HG02610 (cell line): Measurements from ENCODE around the gene CTDSPL.

Experiments
- ATAC-seq: cut with Tn5 transposase; IDR thresholded peaks from one replicate; pipeline ENCODE4 v1.9.1; 2021; ENCODE audit warnings: mild to moderate bottlenecking, moderate library complexity; ENCODE audit not compliant: unreplicated experiment

CTDSPL gene

GRCh38 chr3:37940242-37940908, 78.7 kb downstream of the CTDSPL start:
- no peak for ATAC-seq

- ATAC-seq: no peak
Observed at GRCh38 chr3:37941608-37942508, 80.2 kb downstream of the CTDSPL start.

- ATAC-seq: no peak
Observed at GRCh38 chr3:37942646-37943045, 81.0 kb downstream of the CTDSPL start.

- ATAC-seq: no peak
Observed at GRCh38 chr3:37943126-37943525, 81.4 kb downstream of the CTDSPL start.

DNA sequence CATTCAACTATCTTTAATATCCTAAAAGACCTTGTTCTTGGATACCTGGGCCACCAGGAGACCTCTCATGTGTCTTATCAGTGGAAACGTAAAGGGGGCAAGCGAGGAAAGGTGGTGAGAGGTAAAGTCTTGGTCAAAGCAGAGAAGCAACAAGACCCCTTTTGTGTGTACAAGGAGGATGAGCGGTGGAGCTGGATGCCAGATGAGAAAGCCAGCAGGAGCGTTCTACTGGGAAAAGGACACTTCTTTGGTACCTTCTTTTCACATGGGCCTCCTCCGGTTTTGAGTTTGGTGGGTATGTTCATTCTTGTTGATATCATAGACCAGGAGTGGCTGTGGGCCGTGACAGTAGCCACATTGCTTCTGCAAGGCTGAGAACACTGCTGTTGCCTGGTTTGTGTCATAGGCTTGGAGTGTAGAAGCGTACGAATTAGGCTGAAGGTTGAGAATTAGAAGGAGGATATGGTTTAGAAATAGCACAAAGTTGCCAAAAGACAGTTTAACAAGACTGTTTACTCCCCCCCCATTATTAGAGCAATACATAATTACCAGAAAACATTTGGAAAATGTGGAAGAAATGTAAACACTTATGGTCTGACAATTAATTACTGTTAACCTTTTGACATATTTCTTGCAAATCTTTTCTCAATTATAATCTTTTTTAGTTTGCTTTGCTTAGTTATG, 82.1 kb downstream of the CTDSPL start:
- ATAC-seq: no peak

DNA sequence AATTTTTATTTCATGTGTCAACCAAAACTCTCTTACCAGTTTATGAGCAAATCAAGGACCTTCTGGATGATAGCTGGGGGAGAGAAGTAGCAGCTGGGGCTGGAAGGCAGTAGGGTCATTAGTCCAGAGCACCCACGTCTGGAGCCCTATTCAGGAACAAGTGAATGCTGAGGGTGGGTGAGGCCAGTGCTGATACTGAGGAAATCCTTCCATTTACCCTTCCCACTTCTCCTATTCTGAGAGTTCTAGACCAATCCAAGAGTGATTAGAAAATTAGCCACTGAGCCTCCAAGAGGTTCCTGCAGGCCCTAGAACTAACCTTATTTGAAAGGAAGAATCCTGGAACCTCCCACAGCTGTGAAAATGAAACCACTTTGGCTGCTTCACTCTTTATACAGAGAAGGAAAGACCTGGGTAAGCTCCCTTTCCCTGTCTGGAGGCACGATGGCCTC, 82.7 kb downstream of the CTDSPL start:
- no peak for ATAC-seq

GRCh38 chr3:37945156-37945806, 83.6 kb downstream of the CTDSPL start:
- no peak for ATAC-seq

- ATAC-seq: no peak
Observed at GRCh38 chr3:37945807-37946530, 84.3 kb downstream of the CTDSPL start.

- ATAC-seq: no peak
Observed at GRCh38 chr3:37946531-37946889, 84.8 kb downstream of the CTDSPL start.

- no peak for ATAC-seq
Observed at GRCh38 chr3:37949866-37950265, 88.2 kb downstream of the CTDSPL start.

GRCh38 chr3:37952564-37952963, 90.9 kb downstream of the CTDSPL start:
- no peak for ATAC-seq

DNA sequence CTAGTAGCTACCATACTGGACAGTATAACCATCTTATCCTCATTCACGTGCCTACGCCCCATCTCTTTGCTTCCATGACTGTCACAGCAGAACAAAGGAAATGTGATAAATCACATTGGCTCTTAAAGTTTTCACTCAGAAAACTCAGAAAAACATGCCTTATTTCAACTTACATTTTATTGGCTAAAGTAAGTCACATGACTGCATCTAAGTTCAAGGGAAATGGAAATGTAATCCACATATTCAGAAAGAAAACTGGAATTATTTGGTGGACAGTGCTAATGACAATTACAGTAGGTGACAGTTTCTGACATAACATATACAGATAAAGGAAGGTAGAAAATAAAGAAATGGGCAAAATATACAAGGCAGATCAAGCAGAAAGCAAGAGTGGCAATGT, 91.5 kb downstream of the CTDSPL start:
- no peak for ATAC-seq

GRCh38 chr3:37953707-37954394, 92.2 kb downstream of the CTDSPL start:
- no peak for ATAC-seq

DNA sequence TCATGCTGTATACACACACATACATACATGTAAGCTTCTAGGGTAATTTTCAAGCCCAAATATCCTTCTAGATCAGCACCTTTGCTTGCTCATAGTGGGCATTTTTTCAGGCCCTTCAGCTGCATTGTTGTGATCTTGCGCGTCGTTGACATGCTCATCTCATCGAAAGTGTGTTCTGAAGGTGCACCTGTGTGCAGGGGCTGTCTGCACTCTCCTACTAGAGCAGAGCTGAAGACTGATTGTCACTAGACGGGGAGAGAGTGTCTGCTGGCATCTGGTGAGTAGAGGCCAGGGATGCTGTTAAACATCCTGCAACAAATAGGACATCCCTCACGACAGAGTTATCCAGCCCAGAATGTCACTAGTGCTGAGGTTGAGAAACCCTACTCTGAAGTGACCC, 93.2 kb downstream of the CTDSPL start:
- ATAC-seq: no peak

- no peak for ATAC-seq
Observed at GRCh38 chr3:37955918-37956707, 94.4 kb downstream of the CTDSPL start.

- no peak for ATAC-seq
Observed at GRCh38 chr3:37956723-37957538, 95.3 kb downstream of the CTDSPL start.

- ATAC-seq: no peak
Observed at GRCh38 chr3:37957539-37957936, 95.9 kb downstream of the CTDSPL start.
